ENCODE results near the gene CDC42EP1. TPM values are rescaled to one million over a fixed set of nuclear protein-coding genes. Genes with fewer than 3 reads are reported as not detected.

CDC42EP1 gene
- total RNA-seq, 2 experiments from 2014 or later, result not detected

DNA sequence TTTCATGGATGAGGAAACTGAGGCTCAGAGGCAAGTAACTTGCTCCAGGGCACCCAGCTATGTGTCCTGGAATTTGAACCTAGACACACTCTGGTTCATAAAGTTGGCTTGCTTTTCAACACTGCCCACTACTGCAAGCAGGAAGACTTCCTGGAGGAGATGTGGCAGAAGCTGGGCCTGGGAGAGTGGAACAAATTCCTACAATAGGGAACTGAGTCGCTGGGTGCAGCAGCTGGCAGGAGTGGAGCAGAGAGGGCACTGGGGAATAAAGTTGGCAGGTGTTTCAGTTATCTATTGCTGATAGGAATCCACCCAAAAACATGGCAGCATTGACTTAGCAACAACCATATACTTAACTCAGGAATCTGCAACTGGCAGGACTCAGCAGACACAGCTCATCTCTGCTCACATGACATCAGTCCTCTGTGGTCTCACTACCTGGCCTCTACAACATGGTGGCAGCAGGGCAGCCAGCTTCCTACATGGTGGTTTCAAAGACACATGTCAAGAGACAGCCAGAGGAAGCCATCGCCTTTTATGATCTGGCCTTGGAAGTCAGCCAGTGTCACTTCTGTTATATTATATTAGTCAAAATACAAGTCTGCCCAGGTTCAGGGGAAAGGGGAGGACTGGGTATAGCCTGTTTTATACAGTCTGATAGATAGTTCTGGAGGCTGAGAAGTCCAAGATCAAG, 30.5 kb upstream of the CDC42EP1 start:
- intact Hi-C loops (cut with DNase I, micrococcal nuclease), result no loop called here

DNA sequence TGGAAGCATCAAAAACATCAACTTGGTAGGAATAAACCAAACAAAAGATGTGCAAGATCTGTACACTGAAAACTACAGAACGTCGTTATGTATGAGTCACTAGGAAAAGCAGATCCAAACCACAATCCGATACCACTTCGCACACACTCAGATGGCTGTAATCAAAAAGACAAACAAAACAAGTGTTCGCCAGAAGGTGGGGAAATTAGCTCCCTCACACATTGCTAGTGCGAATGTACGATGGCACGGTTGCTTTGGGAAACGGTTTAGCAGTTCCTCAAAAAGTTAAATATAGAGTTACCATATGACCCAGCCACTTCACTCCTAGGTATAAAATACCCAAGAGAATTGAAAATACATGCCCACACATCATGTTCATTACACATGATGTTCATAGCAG, 26.3 kb upstream of the CDC42EP1 start:
- intact Hi-C loops (cut with DNase I, micrococcal nuclease), result no loop called here
- Mint-ChIP-seq H3K4me3 (no peak overlapping the region), H3K36me3 (ENCODE audit: low read depth) (no peaks in the 10 kb centered on the region), H3K27me3 (peaks cover 12% of the 10 kb centered on the region), H3K27ac (no peak overlapping the region), H3K4me1 (ENCODE audit: low read depth) (peaks cover 23% of the 10 kb centered on the region), H3K9me3 (no peaks in the 10 kb centered on the region)
- DNase-seq (peak in 3 of 14 experiments; percentile 21 to 48 (median 43)), ATAC-seq (ENCODE audit: poor library complexity) (no peak)
- TF ChIP-seq, protein P1, sequence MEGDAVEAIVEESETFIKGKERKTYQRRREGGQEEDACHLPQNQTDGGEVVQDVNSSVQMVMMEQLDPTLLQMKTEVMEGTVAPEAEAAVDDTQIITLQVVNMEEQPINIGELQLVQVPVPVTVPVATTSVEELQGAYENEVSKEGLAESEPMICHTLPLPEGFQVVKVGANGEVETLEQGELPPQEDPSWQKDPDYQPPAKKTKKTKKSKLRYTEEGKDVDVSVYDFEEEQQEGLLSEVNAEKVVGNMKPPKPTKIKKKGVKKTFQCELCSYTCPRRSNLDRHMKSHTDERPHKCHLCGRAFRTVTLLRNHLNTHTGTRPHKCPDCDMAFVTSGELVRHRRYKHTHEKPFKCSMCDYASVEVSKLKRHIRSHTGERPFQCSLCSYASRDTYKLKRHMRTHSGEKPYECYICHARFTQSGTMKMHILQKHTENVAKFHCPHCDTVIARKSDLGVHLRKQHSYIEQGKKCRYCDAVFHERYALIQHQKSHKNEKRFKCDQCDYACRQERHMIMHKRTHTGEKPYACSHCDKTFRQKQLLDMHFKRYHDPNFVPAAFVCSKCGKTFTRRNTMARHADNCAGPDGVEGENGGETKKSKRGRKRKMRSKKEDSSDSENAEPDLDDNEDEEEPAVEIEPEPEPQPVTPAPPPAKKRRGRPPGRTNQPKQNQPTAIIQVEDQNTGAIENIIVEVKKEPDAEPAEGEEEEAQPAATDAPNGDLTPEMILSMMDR (IDR thresholded peaks at IDR 0.05), result no peak
- Histone ChIP-seq H3K4me1 (ENCODE audit: insufficient read depth, low read length) (peaks cover 21% of the 10 kb centered on the region), H3K27me3 (ENCODE audit: control insufficient read depth in 1 of 2, insufficient read depth in 2 of 2, low read length in 2 of 2) (no peaks in the 10 kb centered on the region), H3K27ac (ENCODE audit: low read depth in 1 of 2, low read length in 2 of 2) (no peak overlapping the region), H3K36me3 (ENCODE audit: insufficient read depth, low read length) (no peaks in the 10 kb centered on the region), H3K9me3 (ENCODE audit: control insufficient read depth in 1 of 2, insufficient read depth in 1 of 2, low read length in 2 of 2) (no peaks in the 10 kb centered on the region), H3K4me3 (ENCODE audit: low read length) (no peak overlapping the region)
- POLR2A ChIA-PET, result no interaction called here
- CTCF ChIA-PET, result interaction anchor here (1.7 kb wide), 2 partner anchors 33 to 59 kb away, joined by 4 to 7 read pairs; no protein-coding TSS in a partner anchor

More for the DNA sequence above, 30.5 kb upstream of the CDC42EP1 start:
- TF ChIP-seq, protein P1 (IDR thresholded peaks at IDR 0.05), result no peak
- Mint-ChIP-seq H3K9me3 (no peaks in the 10 kb centered on the region), H3K4me1 (ENCODE audit: low read depth) (peaks cover 14% of the 10 kb centered on the region), H3K27me3 (peaks cover 16% of the 10 kb centered on the region), H3K4me3 (no peak overlapping the region), H3K27ac (no peak overlapping the region), H3K36me3 (ENCODE audit: low read depth) (no peaks in the 10 kb centered on the region)
- Histone ChIP-seq H3K27me3 (ENCODE audit: control insufficient read depth in 1 of 2, insufficient read depth in 2 of 2, low read length in 2 of 2) (peaks cover 0 to 3% of the 10 kb centered on the region in 2 experiments), H3K36me3 (ENCODE audit: insufficient read depth, low read length) (no peaks in the 10 kb centered on the region), H3K4me3 (ENCODE audit: low read length) (no peak overlapping the region), H3K27ac (ENCODE audit: low read depth in 1 of 2, low read length in 2 of 2) (no peak overlapping the region), H3K4me1 (ENCODE audit: insufficient read depth, low read length) (peaks cover 6% of the 10 kb centered on the region), H3K9me3 (ENCODE audit: control insufficient read depth in 1 of 2, insufficient read depth in 1 of 2, low read length in 2 of 2) (peaks cover 0 to 6% of the 10 kb centered on the region in 2 experiments)
- ChIA-PET CTCF (interaction anchor here (1.6 kb wide), 1 partner anchor 63 kb away, joined by 5 read pairs; no protein-coding TSS in a partner anchor), POLR2A (no interaction called here)
- peak in 2 of 14 experiments; percentile 9 for DNase-seq
- ATAC-seq (ENCODE audit: poor library complexity), result no peak

DNA sequence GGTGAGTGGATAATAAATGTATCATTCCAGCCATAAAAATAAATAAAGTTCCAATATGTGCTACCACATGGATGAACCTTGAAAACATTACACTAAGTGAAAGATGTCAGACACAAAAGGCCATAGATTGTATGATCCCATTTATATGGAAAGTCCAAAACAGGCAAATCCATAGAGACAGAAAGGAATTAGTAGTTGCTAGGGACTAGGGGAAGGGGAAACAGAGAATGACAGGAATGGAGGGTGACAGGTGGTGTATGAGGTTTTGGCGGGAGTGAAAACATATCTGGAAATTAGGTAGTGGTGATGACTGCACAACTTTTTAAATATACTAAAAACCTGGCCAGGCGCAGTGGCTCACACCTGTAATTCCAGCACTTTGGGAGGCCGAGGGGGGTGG, 25.8 kb upstream of the CDC42EP1 start:
- H3K4me1 ChIP-seq (ENCODE audit: insufficient read depth, low read length), result peaks cover 25% of the 10 kb centered on the region
- TF ChIP-seq, protein P1 (IDR thresholded peaks at IDR 0.05), result no peak
- Mint-ChIP-seq H3K36me3 (ENCODE audit: low read depth) (no peaks in the 10 kb centered on the region), H3K4me3 (no peak overlapping the region), H3K4me1 (ENCODE audit: low read depth) (peaks cover 25% of the 10 kb centered on the region), H3K27ac (no peak overlapping the region), H3K9me3 (no peaks in the 10 kb centered on the region), H3K27me3 (peaks cover 13% of the 10 kb centered on the region)
- H3K27me3 ChIP-seq (ENCODE audit: control insufficient read depth in 1 of 2, insufficient read depth in 2 of 2, low read length in 2 of 2), result peaks cover 0 to 2% of the 10 kb centered on the region in 2 experiments
- ChIA-PET CTCF (interaction anchor here (1.7 kb wide), 2 partner anchors 32 to 58 kb away, joined by 4 to 7 read pairs; no protein-coding TSS in a partner anchor), POLR2A (no interaction called here)
- intact Hi-C loops (cut with DNase I, micrococcal nuclease), result no loop called here
- no peak overlapping the region for H3K27ac ChIP-seq (ENCODE audit: low read depth in 1 of 2, low read length in 2 of 2)
- H3K9me3 ChIP-seq (ENCODE audit: control insufficient read depth in 1 of 2, insufficient read depth in 1 of 2, low read length in 2 of 2), result no peaks in the 10 kb centered on the region
- no peak overlapping the region for H3K4me3 ChIP-seq (ENCODE audit: low read length)
- ATAC-seq (ENCODE audit: poor library complexity) (no peak), DNase-seq (no peak)
- no peaks in the 10 kb centered on the region for H3K36me3 ChIP-seq (ENCODE audit: insufficient read depth, low read length)
